H9 (cell line): ENCODE data around the gene SMARCD2. TPM values are rescaled to one million over a fixed set of nuclear protein-coding genes. Genes with fewer than 3 reads are reported as not detected.
"Not testable (repeated sequence)": the region's sequence is repeated elsewhere in the genome, so short reads cannot be mapped to it uniquely, and the experiment has no call there.

ENCODE experiments used
- DNase-seq: peaks from one replicate; pipeline ENCODE4 v3.0.0-alpha.2; 2017
- H2AFZ ChIP-seq: one replicate; pipeline ENCODE4 v1.6.1; 2013; ENCODE audit warnings: mild to moderate bottlenecking, low read length, control low read depth, moderate library complexity
- H2AK5ac ChIP-seq: 2 replicates; pipeline ENCODE4 v1.6.1; 2013; ENCODE audit warnings: low read length, control low read depth, mixed read lengths; ENCODE audit not compliant: insufficient read length
- H2BK120ac ChIP-seq: one replicate; pipeline ENCODE4 v1.6.1; 2013; ENCODE audit warnings: low read depth, mild to moderate bottlenecking, low read length, control low read depth, inconsistent platforms; ENCODE audit not compliant: poor library complexity, severe bottlenecking
- H2BK12ac ChIP-seq: 2 replicates; pipeline ENCODE4 v1.6.1; 2013; ENCODE audit warnings: low read length, control low read depth, mixed read lengths, low read depth; ENCODE audit not compliant: insufficient read length
- H2BK15ac ChIP-seq: 2 replicates; pipeline ENCODE4 v1.6.1; 2013; ENCODE audit warnings: low read depth, low read length, control low read depth
- H2BK20ac ChIP-seq: one replicate; pipeline ENCODE4 v1.6.1; 2013; ENCODE audit warnings: low read depth, mild to moderate bottlenecking, low read length, control low read depth, inconsistent platforms; ENCODE audit not compliant: poor library complexity, severe bottlenecking
- H2BK5ac ChIP-seq: 2 replicates; pipeline ENCODE4 v1.6.1; 2013; ENCODE audit warnings: low read length, control low read depth, mixed read lengths; ENCODE audit not compliant: insufficient read length
- H3K14ac ChIP-seq: 2 replicates; pipeline ENCODE4 v1.6.1; 2013; ENCODE audit warnings: low read length, control low read depth; ENCODE audit not compliant: insufficient read depth
- H3K18ac ChIP-seq: 2 replicates; pipeline ENCODE4 v1.6.1; 2013; ENCODE audit warnings: low read depth, mild to moderate bottlenecking, mixed read lengths, low read length, control low read depth; ENCODE audit not compliant: insufficient read length
- H3K23ac ChIP-seq: 2 replicates; pipeline ENCODE4 v1.6.1; 2013; ENCODE audit warnings: low read length, control low read depth, mixed read lengths, low read depth; ENCODE audit not compliant: insufficient read length
- H3K23me2 ChIP-seq: 2 replicates; pipeline ENCODE4 v1.6.1; 2013; ENCODE audit warnings: low read depth, mild to moderate bottlenecking, mixed read lengths, low read length, control low read depth; ENCODE audit not compliant: insufficient read length, poor library complexity, severe bottlenecking
- H3K27ac ChIP-seq: 2 replicates; pipeline ENCODE4 v1.5.1; 2013; ENCODE audit warnings: low read length, control low read depth, mixed read lengths, low read depth; ENCODE audit not compliant: insufficient read length
- H3K27me3 ChIP-seq: 2 replicates; pipeline ENCODE4 v1.6.1; 2013; ENCODE audit warnings: low read length, control low read depth, inconsistent platforms; ENCODE audit not compliant: insufficient read depth
- H3K4ac ChIP-seq: 2 replicates; pipeline ENCODE4 v1.6.1; 2013; ENCODE audit warnings: low read depth, mild to moderate bottlenecking, control low read depth, inconsistent platforms, low read length, moderate library complexity
- H3K4me1 ChIP-seq: 2 replicates; pipeline ENCODE4 v1.6.1; 2013; ENCODE audit warnings: low read length, control low read depth, inconsistent platforms; ENCODE audit not compliant: insufficient read depth
- H3K4me2 ChIP-seq: 2 replicates; pipeline ENCODE4 v1.6.1; 2013; ENCODE audit warnings: low read length, control low read depth, mixed read lengths; ENCODE audit not compliant: insufficient read length, insufficient read depth
- H3K56ac ChIP-seq: 2 replicates; pipeline ENCODE4 v1.6.1; 2013; ENCODE audit warnings: low read depth, mild to moderate bottlenecking, mixed read lengths, low read length, control low read depth; ENCODE audit not compliant: insufficient read length
- H3K79me1 ChIP-seq: 2 replicates; pipeline ENCODE4 v1.6.1; 2013; ENCODE audit warnings: low read depth, mild to moderate bottlenecking, moderate library complexity, low read length, control low read depth, inconsistent platforms; ENCODE audit not compliant: insufficient read depth, poor library complexity, severe bottlenecking
- H3K79me2 ChIP-seq: 2 replicates; pipeline ENCODE4 v1.6.1; 2013; ENCODE audit warnings: low read length, control low read depth, inconsistent platforms; ENCODE audit not compliant: insufficient read depth
- H3K9ac ChIP-seq: 2 replicates; pipeline ENCODE4 v1.6.1; 2013; ENCODE audit warnings: low read length, control low read depth, mixed read lengths; ENCODE audit not compliant: insufficient read length; ENCODE audit errors: extremely low read depth
- H3K9me3 ChIP-seq: one replicate; pipeline ENCODE4 v1.6.1; 2013; ENCODE audit warnings: low read depth, low read length, inconsistent platforms; ENCODE audit not compliant: control insufficient read depth
- H3T11ph ChIP-seq: one replicate; pipeline ENCODE4 v1.6.1; 2013; ENCODE audit warnings: mild to moderate bottlenecking, low read length, control low read depth, inconsistent platforms
- H4K20me1 ChIP-seq: one replicate; pipeline ENCODE4 v1.6.1; 2013; ENCODE audit not compliant: control insufficient read depth, insufficient read length, insufficient read depth
- H4K5ac ChIP-seq: 2 replicates; pipeline ENCODE4 v1.6.1; 2013; ENCODE audit warnings: low read depth, mild to moderate bottlenecking, mixed read lengths, low read length, control low read depth; ENCODE audit not compliant: insufficient read length
- H4K8ac ChIP-seq: replicated peaks from 2 replicates; pipeline ENCODE4 v1.6.1; 2013; ENCODE audit warnings: low read length, control low read depth, mixed read lengths, low read depth; ENCODE audit not compliant: insufficient read length
- H4K91ac ChIP-seq: 2 replicates; pipeline ENCODE4 v1.6.1; 2013; ENCODE audit warnings: low read depth, mild to moderate bottlenecking, moderate library complexity, mixed read lengths, low read length, control low read depth; ENCODE audit not compliant: insufficient read length
- H3K27ac Mint-ChIP-seq, 3 experiments: 2 replicates in 2 of 3; 3 replicates in 1 of 3; pipeline ENCODE4 v1.8.0; 2020 to 2021; ENCODE audit warnings: mixed read lengths in 3 of 3, mild to moderate bottlenecking in 1 of 3, moderate library complexity in 1 of 3
- H3K27me3 Mint-ChIP-seq: 2 replicates; pipeline ENCODE4 v1.8.0; 2021; ENCODE audit warnings: low read depth, mild to moderate bottlenecking, moderate library complexity, mixed read lengths
- H3K36me3 Mint-ChIP-seq, 3 experiments: 2 replicates in 2 of 3; 3 replicates in 1 of 3; pipeline ENCODE4 v1.8.0; 2020 to 2021; ENCODE audit warnings: low read depth in 3 of 3, mixed read lengths in 3 of 3; ENCODE audit not compliant: insufficient read depth in 1 of 3
- H3K4me1 Mint-ChIP-seq, 2 experiments: 2 replicates each; pipeline ENCODE4 v1.8.0; 2020; ENCODE audit warnings: mixed read lengths in 2 of 2
- H3K4me3 Mint-ChIP-seq, 2 experiments: 2 replicates in 1 of 2; 3 replicates in 1 of 2; pipeline ENCODE4 v1.8.0; 2020 to 2021; ENCODE audit warnings: mild to moderate bottlenecking in 2 of 2, mixed read lengths in 2 of 2, moderate library complexity in 1 of 2
- H3K9me3 Mint-ChIP-seq, 2 experiments: 2 replicates in 1 of 2; 3 replicates in 1 of 2; pipeline ENCODE4 v1.8.0; 2020; ENCODE audit warnings: mild to moderate bottlenecking in 2 of 2, mixed read lengths in 2 of 2, moderate library complexity in 1 of 2
- CTCF ChIP-seq: fragments of 200-600 bp; sonication (generic); conservative IDR thresholded peaks from 3 replicates; pipeline ENCODE4 v1.8.0; 2021; ENCODE audit warnings: antibody characterized with exemption, mild to moderate bottlenecking
- WGBS: extraction: QIAGEN DNeasy Blood & Tissue Kit; methylation state at CpG from one replicate; pipeline ENCODE4 v1.1.7; 2013; ENCODE audit warnings: missing lambda C conversion rate, low lambda C conversion rate, mixed read lengths; ENCODE audit not compliant: insufficient read length; ENCODE audit errors: extremely low coverage; 5-methylcytosine and 5-hydroxymethylcytosine counted together
- total RNA-seq: library from RNA; stranded (reverse); gene quantifications from 2 replicates; pipeline ENCODE4 v1.2.1, GENCODE V29; 2021

SMARCD2 gene
- total RNA-seq, 1 experiment from 2014 or later = 68.9 TPM

DNA sequence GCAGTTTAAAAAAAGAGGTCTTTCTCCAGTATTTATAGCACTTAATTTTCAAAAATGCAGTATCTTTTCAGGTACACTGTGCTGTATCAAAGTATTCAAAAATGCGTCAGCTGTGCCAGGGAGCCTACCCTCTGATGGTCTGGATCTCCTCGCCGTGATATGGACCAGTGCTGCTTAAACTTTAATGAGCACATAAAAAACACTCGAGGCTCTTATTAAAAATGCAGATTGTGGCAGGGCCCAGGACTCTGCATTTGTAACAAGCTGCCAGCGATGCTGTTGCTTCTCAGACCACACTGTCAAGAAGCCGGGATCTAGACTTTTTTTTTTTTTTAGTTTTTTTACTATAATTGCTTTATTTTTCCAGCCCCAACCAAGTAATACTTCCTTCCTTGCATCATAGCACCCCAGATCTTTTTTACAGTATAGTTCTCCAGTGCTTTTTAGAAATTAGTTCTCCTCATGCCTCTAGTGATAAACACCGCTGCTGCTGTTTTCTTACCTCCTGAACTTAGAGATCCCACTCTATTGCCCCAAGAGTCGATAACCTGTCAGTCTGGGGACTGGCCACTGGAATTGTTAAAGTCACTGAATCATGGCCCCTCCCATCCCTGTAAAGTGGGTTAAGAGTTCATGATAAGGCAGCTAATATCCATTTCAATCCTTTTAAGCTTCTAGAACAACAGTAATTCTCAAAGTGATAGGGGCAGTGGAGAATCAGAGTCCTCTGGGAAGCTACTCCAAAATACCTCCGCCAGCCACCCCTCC, 1.6 kb upstream of the SMARCD2 start:
- Histone ChIP-seq H2BK5ac (no peak overlapping the region), H2BK15ac (no peak overlapping the region), H3K27ac (no peak overlapping the region), H3K79me1 (no peaks in the 10 kb centered on the region), H3K18ac (no peak overlapping the region), H3K4me1 (no peaks in the 10 kb centered on the region; the same call in 1 of the 2 replicates), H2AFZ (no peak overlapping the region), H3K23me2 (peaks cover 10% of the 10 kb centered on the region), H3K27me3 (peaks cover 4% of the 10 kb centered on the region; the same call in 1 of the 2 replicates), H2BK120ac (no peak overlapping the region), H3T11ph (no peak overlapping the region), H3K9ac (no peak overlapping the region), H3K4me2 (peak overlapping the region; percentile 40), H4K91ac (no peak overlapping the region), H2AK5ac (no peak overlapping the region), H3K14ac (no peak overlapping the region), H3K79me2 (peaks cover 3% of the 10 kb centered on the region; the same call in 1 of the 2 replicates), H4K20me1 (no peaks in the 10 kb centered on the region), H4K8ac (no peak overlapping the region), H3K4ac (no peak overlapping the region), H2BK20ac (no peak overlapping the region), H3K9me3 (no peaks in the 10 kb centered on the region), H2BK12ac (no peak overlapping the region), H3K23ac (no peak overlapping the region), H4K5ac (no peak overlapping the region), H3K56ac (no peak overlapping the region)
- H3K9me3 Mint-ChIP-seq = peaks cover 8 to 12% of the 10 kb centered on the region in 2 experiments
- DNase-seq = no peak
- TF ChIP-seq CTCF = no peak
- H3K27me3 Mint-ChIP-seq = peaks cover 38% of the 10 kb centered on the region
- peak overlapping the region; percentile 77 to 83 for H3K4me3 Mint-ChIP-seq
- peaks cover 18 to 27% of the 10 kb centered on the region in 2 experiments for H3K4me1 Mint-ChIP-seq
- H3K36me3 Mint-ChIP-seq = peaks cover 0 to 12% (median 3%) of the 10 kb centered on the region in 3 experiments; a peak in 4 of 7 replicates
- no peak overlapping the region for H3K27ac Mint-ChIP-seq
- WGBS = no CpG with 5 or more reads among the region's 9 CpGs

DNA sequence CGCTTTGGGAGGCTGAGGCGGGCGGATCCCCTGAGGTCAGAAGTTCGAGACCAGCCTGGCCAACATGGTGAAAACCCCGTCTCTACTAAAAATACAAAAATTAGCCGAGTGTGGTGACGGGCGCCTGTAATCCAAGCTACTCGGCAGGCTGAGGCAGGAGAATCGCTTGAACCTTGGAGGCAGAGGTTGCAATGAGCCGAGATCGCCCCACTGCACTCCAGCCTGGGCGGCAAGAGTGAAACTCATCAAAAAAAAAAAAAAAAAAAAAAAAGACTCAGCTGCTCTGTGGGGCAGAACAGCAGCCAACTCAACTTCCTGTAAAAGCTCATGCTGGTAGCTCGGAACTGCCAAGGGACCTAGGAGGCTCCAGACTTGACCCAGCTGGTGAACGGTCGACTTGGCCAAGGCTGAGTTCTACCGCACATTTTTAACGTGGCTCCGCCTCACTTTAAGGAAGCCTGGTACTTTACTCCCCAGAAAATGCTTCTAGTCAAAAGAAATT, 953 bp upstream of the SMARCD2 start:
- not testable (repeated sequence) for H3K27me3 ChIP-seq, H3K14ac ChIP-seq, H3K79me1 ChIP-seq, H2BK20ac ChIP-seq, H3K9me3 ChIP-seq, H4K20me1 ChIP-seq, H4K5ac ChIP-seq, H3K23ac ChIP-seq, H4K91ac ChIP-seq, H2BK120ac ChIP-seq, H3K4me1 ChIP-seq, H3K23me2 ChIP-seq, H2AK5ac ChIP-seq, H3K4ac ChIP-seq, H3K9ac ChIP-seq, H2BK12ac ChIP-seq, H2BK15ac ChIP-seq, H3K56ac ChIP-seq, H2AFZ ChIP-seq, H3T11ph ChIP-seq, H4K8ac ChIP-seq, H3K18ac ChIP-seq, H3K27ac ChIP-seq, DNase-seq, H3K79me2 ChIP-seq, H2BK5ac ChIP-seq, H3K9me3 Mint-ChIP-seq
- Mint-ChIP-seq H3K36me3 (peaks cover 0 to 12% (median 3%) of the 10 kb centered on the region in 3 experiments; a peak in 4 of 7 replicates), H3K27me3 (peaks cover 32% of the 10 kb centered on the region), H3K4me1 (peaks cover 22 to 33% of the 10 kb centered on the region in 2 experiments), H3K4me3 (peak overlapping the region; percentile 77 to 83), H3K27ac (peak overlapping the region in 2 of 3 experiments; percentile 53 to 78; a peak in 1 of 7 replicates)
- peak overlapping the region; percentile 40 for H3K4me2 ChIP-seq
- no CpG with 5 or more reads among the region's 19 CpGs for WGBS
